Small intestine (tissue), 7 donors: ENCODE measurements around the gene SEL1L3. TPM values are rescaled to one million over a fixed set of nuclear protein-coding genes. Genes with fewer than 3 reads are reported as not detected.
A peak's percentile ranks its signal among the peaks of the same experiment; 100 is the strongest.

Source experiments
- DNase-seq, 2 donors: peaks; one replicate each; pipeline versions ENCODE4 v3.0.0 to v3.0.0-alpha.2; 2013
- FAIRE-seq: peaks from 2 replicates; lab custom pipeline; 2012; peaks lifted over from hg19 to GRCh38; lab: Jason Lieb, UNC
- H3K27ac ChIP-seq, 3 donors: one replicate each; pipeline ENCODE4 v1.5.1; 2013; ENCODE audit warnings: low read length in 2 of 3, mild to moderate bottlenecking in 2 of 3, control low read depth in 1 of 3, inconsistent platforms in 1 of 3, low read depth in 1 of 3, moderate library complexity in 1 of 3
- H3K27me3 ChIP-seq, 3 donors: one replicate each; pipeline ENCODE4 v1.6.1; 2013; ENCODE audit warnings: low read length in 3 of 3, inconsistent platforms in 1 of 3; ENCODE audit not compliant: control insufficient read depth in 3 of 3, insufficient read depth in 3 of 3
- H3K36me3 ChIP-seq, 3 donors: one replicate each; pipeline ENCODE4 v1.6.1; 2013; ENCODE audit warnings: low read length in 3 of 3, inconsistent platforms in 1 of 3, low read depth in 1 of 3, mild to moderate bottlenecking in 1 of 3, moderate library complexity in 1 of 3; ENCODE audit not compliant: control insufficient read depth in 3 of 3, insufficient read depth in 2 of 3
- H3K4me1 ChIP-seq, 3 donors: one replicate each; pipeline ENCODE4 v1.6.1; 2013; ENCODE audit warnings: low read length in 2 of 3, inconsistent platforms in 1 of 3, low read depth in 1 of 3, mild to moderate bottlenecking in 1 of 3, moderate library complexity in 1 of 3; ENCODE audit not compliant: control insufficient read depth in 3 of 3, insufficient read depth in 2 of 3
- H3K4me3 ChIP-seq, 3 donors: one replicate each; pipeline ENCODE4 v1.5.1; 2013; ENCODE audit warnings: low read length in 3 of 3, control low read depth in 1 of 3, inconsistent platforms in 1 of 3, low read depth in 1 of 3, mild to moderate bottlenecking in 1 of 3, moderate library complexity in 1 of 3
- H3K9me3 ChIP-seq, 2 donors: one replicate each; pipeline ENCODE4 v1.6.1; 2013; ENCODE audit warnings: low read depth in 1 of 2, low read length in 1 of 2; ENCODE audit not compliant: control insufficient read depth in 2 of 2, insufficient read depth in 1 of 2
- WGBS, 3 donors: extraction: QIAGEN DNeasy Blood & Tissue Kit; methylation state at CpG; one replicate each; pipeline ENCODE4 v1.1.7; 2013; 5-methylcytosine and 5-hydroxymethylcytosine counted together
- polyA plus RNA-seq, 4 donors: library from polyadenylated mRNA; stranded (reverse) in 3 of 4; unstranded in 1 of 4; fragments of 200-250 nt in 3 of 4; fragments of 120-200 nt in 1 of 4; gene quantifications; one replicate each; pipeline versions ENCODE4 v1.2.1 to v1.2.3, GENCODE V29; 2013
- donor health status: healthy with polysubstance abuse.
- donor health status: control.
- donor health status: control.
- donor health status: Bipolar disorder and iron deficiency.
- donor health status: healthy.

SEL1L3 gene
- polyA plus RNA-seq, 4 donors, result 42.7 to 77.5 (median 51.2) TPM

- WGBS, 3 donors, result 89 to 92% (median 92%) methylated on average over 10 of the region's 10 CpGs
- H3K4me3 ChIP-seq, result no peak overlapping the region
- no peaks in the 10 kb centered on the region for H3K36me3 ChIP-seq
- peaks cover 0 to 7% (median 0%) of the 10 kb centered on the region in 3 donors for H3K4me1 ChIP-seq
- no peaks in the 10 kb centered on the region for H3K9me3 ChIP-seq
- H3K27me3 ChIP-seq, result no peaks in the 10 kb centered on the region
- H3K27ac ChIP-seq, result no peak overlapping the region
- FAIRE-seq (no peak), DNase-seq (no peak)
Observed at GRCh38 chr4:25901030-25901430, 38.2 kb upstream of the SEL1L3 start.

DNA sequence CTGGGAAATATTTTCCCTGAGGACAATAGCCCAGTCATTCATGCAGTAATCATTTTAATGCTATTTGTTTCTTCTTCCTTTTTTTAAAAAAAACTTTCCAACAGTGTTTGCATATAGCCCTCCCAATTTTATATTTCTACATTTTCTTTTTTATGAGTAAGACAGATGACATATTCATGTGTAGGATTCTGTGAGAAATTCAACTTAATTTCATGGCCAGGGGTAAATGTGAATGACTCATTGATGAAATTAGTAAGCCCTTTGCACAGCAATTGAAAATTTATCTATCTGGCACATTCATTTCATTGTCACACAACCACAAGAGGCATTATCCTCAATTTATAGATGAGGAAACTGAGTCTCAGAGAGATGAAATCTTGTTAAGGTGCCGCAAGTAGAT, 37.5 kb upstream of the SEL1L3 start:
- WGBS, 3 donors, result 82 to 93% (median 88%) methylated on average over 1 of the region's 1 CpG
- peaks cover 0 to 7% (median 0%) of the 10 kb centered on the region in 3 donors for H3K4me1 ChIP-seq
- no peaks in the 10 kb centered on the region for H3K36me3 ChIP-seq
- DNase-seq (no peak), FAIRE-seq (no peak)
- no peaks in the 10 kb centered on the region for H3K27me3 ChIP-seq
- no peak overlapping the region for H3K4me3 ChIP-seq
- H3K27ac ChIP-seq, result no peak overlapping the region
- no peaks in the 10 kb centered on the region for H3K9me3 ChIP-seq

GRCh38 chr4:25896776-25897539, 34.2 kb upstream of the SEL1L3 start:
- H3K4me1 ChIP-seq, result peaks cover 0 to under 1% (median 0%) of the 10 kb centered on the region in 3 donors
- no peaks in the 10 kb centered on the region for H3K27me3 ChIP-seq
- no peaks in the 10 kb centered on the region for H3K9me3 ChIP-seq
- no peak for FAIRE-seq
- WGBS, 3 donors, result 66 to 85% (median 83%) methylated on average over 5 of the region's 5 CpGs
- H3K36me3 ChIP-seq, result no peaks in the 10 kb centered on the region
- peak in 1 of 2 donors; percentile 34 for DNase-seq
- no peak overlapping the region for H3K4me3 ChIP-seq
- no peak overlapping the region for H3K27ac ChIP-seq

GRCh38 chr4:25892796-25893195, 30.0 kb upstream of the SEL1L3 start:
- DNase-seq (no peak), FAIRE-seq (no peak)
- no peak overlapping the region for H3K27ac ChIP-seq
- WGBS, 3 donors, result 69 to 79% (median 75%) methylated on average over 6 of the region's 6 CpGs
- no peaks in the 10 kb centered on the region for H3K27me3 ChIP-seq
- no peaks in the 10 kb centered on the region for H3K9me3 ChIP-seq
- H3K4me1 ChIP-seq, result no peaks in the 10 kb centered on the region
- H3K36me3 ChIP-seq, result no peaks in the 10 kb centered on the region
- H3K4me3 ChIP-seq, result no peak overlapping the region

GRCh38 chr4:25890571-25891485, 28.0 kb upstream of the SEL1L3 start:
- no peak for FAIRE-seq
- no peak for DNase-seq
- H3K9me3 ChIP-seq, result no peaks in the 10 kb centered on the region
- 81 to 89% (median 86%) methylated on average over 11 of the region's 11 CpGs for WGBS, 3 donors
- H3K27ac ChIP-seq, result no peak overlapping the region
- H3K36me3 ChIP-seq, result no peaks in the 10 kb centered on the region
- H3K27me3 ChIP-seq, result no peaks in the 10 kb centered on the region
- H3K4me1 ChIP-seq, result no peaks in the 10 kb centered on the region
- no peak overlapping the region for H3K4me3 ChIP-seq

GRCh38 chr4:25889589-25890503, 27.1 kb upstream of the SEL1L3 start:
- no peaks in the 10 kb centered on the region for H3K36me3 ChIP-seq
- H3K27me3 ChIP-seq, result no peaks in the 10 kb centered on the region
- FAIRE-seq, result no peak

DNA sequence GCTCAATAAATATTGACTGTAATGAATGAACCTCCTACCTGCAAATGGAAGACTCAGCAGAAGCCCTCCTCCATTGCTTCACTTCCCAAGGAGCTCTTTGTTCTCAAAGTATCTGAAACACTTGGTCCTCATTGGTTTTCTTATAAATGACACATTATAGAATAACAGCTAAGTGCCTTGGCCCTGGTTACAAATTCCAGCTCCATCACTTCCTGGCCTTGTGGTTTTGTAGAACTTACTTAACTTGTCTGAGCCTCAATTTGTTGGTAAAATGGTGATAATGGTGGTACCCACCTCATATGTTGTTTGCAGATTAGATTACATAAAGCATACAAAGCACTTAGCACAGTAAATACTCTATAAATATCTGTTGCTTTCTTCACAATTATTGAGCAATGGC, 26.0 kb upstream of the SEL1L3 start:
- Histone ChIP-seq H3K36me3 (no peaks in the 10 kb centered on the region), H3K27me3 (no peaks in the 10 kb centered on the region), H3K4me3 (no peak overlapping the region), H3K27ac (no peak overlapping the region), H3K4me1 (no peaks in the 10 kb centered on the region), H3K9me3 (no peaks in the 10 kb centered on the region)
- DNase-seq, result no peak
- no peak for FAIRE-seq

More at GRCh38 chr4:25889589-25890503, 27.1 kb upstream of the SEL1L3 start:
- WGBS, 3 donors, result 85 to 92% (median 90%) methylated on average over 14 of the region's 14 CpGs
- H3K9me3 ChIP-seq, result no peaks in the 10 kb centered on the region
- DNase-seq, result no peak
- no peaks in the 10 kb centered on the region for H3K4me1 ChIP-seq
- H3K27ac ChIP-seq, result no peak overlapping the region
- no peak overlapping the region for H3K4me3 ChIP-seq
